GM19240 (cell line): ENCODE measurements around the gene PWP1.

ENCODE experiments used
- DNase-seq: peaks from one replicate; pipeline ENCODE4 v3.0.0; 2011; ENCODE audit warnings: low spot score; ENCODE audit not compliant: insufficient read length

The PWP1 gene

GRCh38 chr12:107734139-107734538 lies 48.5 kb downstream of the PWP1 start:
- no peak for DNase-seq

GRCh38 chr12:107735763-107736162 lies 50.2 kb downstream of the PWP1 start:
- DNase-seq: no peak

GRCh38 chr12:107736914-107737313 lies 51.3 kb downstream of the PWP1 start:
- DNase-seq: peak; percentile 55

GRCh38 chr12:107748472-107748871 lies 62.9 kb downstream of the PWP1 start:
- no peak for DNase-seq

- no peak for DNase-seq
Observed at GRCh38 chr12:107749083-107749482, 63.5 kb downstream of the PWP1 start.

- DNase-seq: no peak
Observed at GRCh38 chr12:107759410-107759809, 73.8 kb downstream of the PWP1 start.

- DNase-seq: no peak
Observed at GRCh38 chr12:107760207-107760808, 74.7 kb downstream of the PWP1 start.

GRCh38 chr12:107760809-107761501 lies 75.4 kb downstream of the PWP1 start, which contains the start of gene PRDM4:
PRDM4 (minus strand) TSS chr12:107761137; CDS start chr12:107760515, 622 bp downstream.
- peak; percentile 98 for DNase-seq

GRCh38 chr12:107761502-107761904 lies 75.9 kb downstream of the PWP1 start:
- no peak for DNase-seq
